Lung (tissue), 12 donors: ENCODE measurements around the gene NLGN1. TPM values are rescaled to one million over a fixed set of nuclear protein-coding genes. Genes with fewer than 3 reads are reported as not detected.

Source experiments
- ATAC-seq: fragments of 200-7000 bp; cut with Tn5 transposase; one replicate; pipeline ENCODE4 v1.9.1; 2020; ENCODE audit warnings: moderate number of reproducible peaks; ENCODE audit not compliant: insufficient read depth, low FRiP score
- DNase-seq, 3 donors: peaks; one replicate each; pipeline ENCODE4 v3.0.0-alpha.2; 2013 to 2017
- H3K27ac ChIP-seq, 2 donors: one replicate each; pipeline ENCODE4 v1.5.1; 2013; ENCODE audit warnings: mild to moderate bottlenecking in 2 of 2, moderate library complexity in 2 of 2, control low read depth in 1 of 2, inconsistent platforms in 1 of 2, low read depth in 1 of 2, low read length in 1 of 2
- H3K27me3 ChIP-seq, 3 donors: one replicate each; pipeline ENCODE4 v1.5.1; 2013; ENCODE audit warnings: low read length in 2 of 3; ENCODE audit not compliant: control insufficient read depth in 3 of 3, insufficient read depth in 3 of 3
- H3K36me3 ChIP-seq, 4 donors: one replicate each; pipeline ENCODE4 v1.5.1; 2013; ENCODE audit warnings: low read length in 4 of 4, mild to moderate bottlenecking in 1 of 4, moderate library complexity in 1 of 4; ENCODE audit not compliant: control insufficient read depth in 4 of 4, insufficient read depth in 4 of 4
- H3K4me1 ChIP-seq, 5 donors: one replicate each; pipeline ENCODE4 v1.5.1; 2013; ENCODE audit warnings: low read length in 5 of 5, mild to moderate bottlenecking in 2 of 5, moderate library complexity in 1 of 5; ENCODE audit not compliant: control insufficient read depth in 5 of 5, insufficient read depth in 5 of 5
- H3K4me3 ChIP-seq: one replicate; pipeline ENCODE4 v1.5.1; 2013; ENCODE audit warnings: mild to moderate bottlenecking, control low read depth, moderate library complexity
- H3K9ac ChIP-seq, 2 donors: one replicate each; pipeline ENCODE4 v1.5.1; 2013; ENCODE audit warnings: low read length in 2 of 2, control low read depth in 1 of 2; ENCODE audit not compliant: insufficient read depth in 1 of 2
- H3K9me3 ChIP-seq, 4 donors: one replicate each; pipeline ENCODE4 v1.5.1; 2013; ENCODE audit warnings: low read length in 3 of 4, mild to moderate bottlenecking in 1 of 4, moderate library complexity in 1 of 4; ENCODE audit not compliant: control insufficient read depth in 4 of 4, insufficient read depth in 3 of 4
- WGBS, 2 donors: extraction: QIAGEN DNeasy Blood & Tissue Kit; methylation state at CpG; one replicate each; pipeline ENCODE4 v1.1.7; 2013; 5-methylcytosine and 5-hydroxymethylcytosine counted together
- polyA plus RNA-seq, 2 donors: library from polyadenylated mRNA; stranded (reverse); fragments of 200-250 nt; gene quantifications; one replicate each; pipeline ENCODE4 v1.2.1, GENCODE V29; 2013
- total RNA-seq, 2 donors: library from RNA; depleted of rRNA in 1 of 2; stranded (reverse); fragments of >200 nt in 1 of 2; gene quantifications; one replicate each; pipeline ENCODE4 v1.2.1, GENCODE V29; 2014 to 2021
- TF ChIP-seq, protein P1 (sequence below): IDR thresholded peaks from 2 replicates; pipeline ENCODE4 v1.5.1; 2012; ENCODE audit warnings: mild to moderate bottlenecking; ENCODE audit errors: control extremely low read depth, extremely low read depth
- donor health status: control.
- donor health status: control.
- donor health status: Bipolar disorder and iron deficiency.
- donor health status: healthy.
- donor health status: DM: yes; HTN: yes; CAD: no.

Gene NLGN1
- total and polyA plus RNA-seq, 4 donors, result 0.24 to 22.2 (median 1.9) TPM

GRCh38 chr3:173556546-173556945 is 159.0 kb downstream of the NLGN1 start:
- peaks cover 0 to 2% (median 0%) of the 10 kb centered on the region in 4 donors for H3K9me3 ChIP-seq
- ATAC-seq (no peak), DNase-seq (no peak)
- H3K4me1 ChIP-seq, result no peaks in the 10 kb centered on the region
- 73 to 86% methylated on average over 2 of the region's 2 CpGs for WGBS, 2 donors
- H3K27me3 ChIP-seq, result no peaks in the 10 kb centered on the region
- H3K4me3 ChIP-seq, result no peak overlapping the region
- TF ChIP-seq, protein P1, sequence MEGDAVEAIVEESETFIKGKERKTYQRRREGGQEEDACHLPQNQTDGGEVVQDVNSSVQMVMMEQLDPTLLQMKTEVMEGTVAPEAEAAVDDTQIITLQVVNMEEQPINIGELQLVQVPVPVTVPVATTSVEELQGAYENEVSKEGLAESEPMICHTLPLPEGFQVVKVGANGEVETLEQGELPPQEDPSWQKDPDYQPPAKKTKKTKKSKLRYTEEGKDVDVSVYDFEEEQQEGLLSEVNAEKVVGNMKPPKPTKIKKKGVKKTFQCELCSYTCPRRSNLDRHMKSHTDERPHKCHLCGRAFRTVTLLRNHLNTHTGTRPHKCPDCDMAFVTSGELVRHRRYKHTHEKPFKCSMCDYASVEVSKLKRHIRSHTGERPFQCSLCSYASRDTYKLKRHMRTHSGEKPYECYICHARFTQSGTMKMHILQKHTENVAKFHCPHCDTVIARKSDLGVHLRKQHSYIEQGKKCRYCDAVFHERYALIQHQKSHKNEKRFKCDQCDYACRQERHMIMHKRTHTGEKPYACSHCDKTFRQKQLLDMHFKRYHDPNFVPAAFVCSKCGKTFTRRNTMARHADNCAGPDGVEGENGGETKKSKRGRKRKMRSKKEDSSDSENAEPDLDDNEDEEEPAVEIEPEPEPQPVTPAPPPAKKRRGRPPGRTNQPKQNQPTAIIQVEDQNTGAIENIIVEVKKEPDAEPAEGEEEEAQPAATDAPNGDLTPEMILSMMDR, result no peak
- no peak overlapping the region for H3K9ac ChIP-seq
- no peak overlapping the region for H3K27ac ChIP-seq
- H3K36me3 ChIP-seq, result no peaks in the 10 kb centered on the region

DNA sequence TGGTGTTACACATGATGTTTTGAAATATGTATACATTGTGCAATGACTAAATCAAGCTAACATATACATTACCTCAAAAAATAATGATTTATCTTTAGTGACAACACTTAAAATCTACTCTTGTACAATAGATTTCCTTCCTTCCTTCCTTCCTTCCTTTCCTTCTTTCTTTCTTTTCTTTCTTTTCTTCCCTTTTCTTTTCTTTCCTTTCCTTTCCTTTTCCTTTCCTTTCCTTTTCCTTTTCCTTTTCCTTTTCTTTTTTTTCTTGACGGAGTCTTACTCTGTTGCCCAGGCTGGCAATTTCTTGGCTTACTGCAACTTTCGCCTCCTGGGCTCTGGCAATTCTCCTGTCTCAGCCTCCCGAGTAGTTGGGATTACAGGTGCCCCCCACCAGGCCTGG is 170.5 kb downstream of the NLGN1 start:
- Histone ChIP-seq H3K4me3 (no peak overlapping the region), H3K27me3 (no peaks in the 10 kb centered on the region), H3K4me1 (no peaks in the 10 kb centered on the region), H3K27ac (no peak overlapping the region), H3K9ac (no peak overlapping the region), H3K36me3 (no peaks in the 10 kb centered on the region), H3K9me3 (no peaks in the 10 kb centered on the region)
- TF ChIP-seq, protein P1, result no peak
- ATAC-seq (no peak), DNase-seq (no peak)
- 89 to 93% methylated on average over 3 of the region's 3 CpGs for WGBS, 2 donors

- no peak for DNase-seq
- no peak for ATAC-seq
- WGBS, 2 donors, result 93 to 94% methylated on average over 14 of the region's 14 CpGs
These were observed 171.1 kb downstream of the NLGN1 start for GRCh38 chr3:173568623-173569022.

More at GRCh38 chr3:173568623-173569022, 171.1 kb downstream of the NLGN1 start:
- no peaks in the 10 kb centered on the region for H3K27me3 ChIP-seq
- no peak overlapping the region for H3K4me3 ChIP-seq
- H3K27ac ChIP-seq, result no peak overlapping the region
- H3K36me3 ChIP-seq, result no peaks in the 10 kb centered on the region
- no peaks in the 10 kb centered on the region for H3K9me3 ChIP-seq
- no peaks in the 10 kb centered on the region for H3K4me1 ChIP-seq
- H3K9ac ChIP-seq, result no peak overlapping the region
- TF ChIP-seq, protein P1, result no peak
